Body of pancreas (tissue), 4 donors: ENCODE measurements around the gene CYP11A1. TPM values are rescaled to one million over a fixed set of nuclear protein-coding genes. Genes with fewer than 3 reads are reported as not detected.

Experiments used
- ATAC-seq: fragments of 150-250 bp; one replicate; pipeline ENCODE4 v1.9.1; 2016
- DNase-seq, 4 donors: peaks; one replicate each; pipeline ENCODE4 v3.0.0-alpha.2; 2019
- H3K27ac ChIP-seq, 4 donors: fragments of 200-600 bp; sonication (generic); 1 replicate in 3 of 4; 2 replicates in 1 of 4; pipeline versions ENCODE4 v1.5.1 to v1.6.1; 2016 to 2019; ENCODE audit warnings: mild to moderate bottlenecking in 1 of 4, mixed read lengths in 1 of 4, moderate library complexity in 1 of 4
- H3K27me3 ChIP-seq, 2 donors: fragments of 200-600 bp; sonication (generic); one replicate each; pipeline ENCODE4 v1.6.0; 2016; ENCODE audit warnings: mild to moderate bottlenecking in 1 of 2
- H3K36me3 ChIP-seq, 2 donors: fragments of 200-600 bp; sonication (generic); replicated peaks in 1 of 2; 2 replicates each; pipeline ENCODE4 v1.5.1; 2016; ENCODE audit warnings: low read depth in 2 of 2; ENCODE audit not compliant: insufficient read depth in 1 of 2
- H3K4me1 ChIP-seq: fragments of 200-600 bp; sonication (generic); one replicate; pipeline ENCODE4 v1.6.0; 2016
- H3K4me3 ChIP-seq, 2 donors: fragments of 200-600 bp; sonication (generic); 1 replicate in 1 of 2; 2 replicates in 1 of 2; pipeline ENCODE4 v1.5.1; 2016 to 2019
- H3K9me3 ChIP-seq, 3 donors: fragments of 200-600 bp; sonication (generic); 1 replicate in 2 of 3; 2 replicates in 1 of 3; pipeline ENCODE4 v1.5.1; 2016
- POLR2A ChIP-seq, 3 donors: fragments of 450-650 bp; IDR thresholded peaks; one replicate each; pipeline ENCODE4 v1.6.1; 2016; ENCODE audit warnings: antibody characterized with exemption in 3 of 3, mild to moderate bottlenecking in 2 of 3
- WGBS, 2 donors: methylation state at CpG; one replicate each; pipeline ENCODE4 v1.1.5; 2017; 5-methylcytosine and 5-hydroxymethylcytosine counted together
- intact Hi-C: fragments of 100-400 bp; cut with DNase I; formaldehyde crosslinking; loops from one replicate; pipeline ENCODE4 v1.15.1; 2023
- total RNA-seq, 2 donors: library from RNA; depleted of rRNA; stranded (reverse); fragments of >200 nt; gene quantifications; one replicate each; pipeline ENCODE4 v1.1.0, GENCODE V29; 2016
- TF ChIP-seq, protein P1 (sequence below), 7 experiments: fragments of 450-650 bp in 4 of 7; fragments of 200-600 bp in 3 of 7; sonication (generic) in 3 of 7; IDR thresholded peaks; one replicate each; pipeline ENCODE4 v1.5.1; 2016 to 2019; ENCODE audit warnings: antibody characterized with exemption in 7 of 7

The CYP11A1 gene
- total RNA-seq, 2 donors from 2014 or later, result 0.26 to 0.99 TPM

DNA sequence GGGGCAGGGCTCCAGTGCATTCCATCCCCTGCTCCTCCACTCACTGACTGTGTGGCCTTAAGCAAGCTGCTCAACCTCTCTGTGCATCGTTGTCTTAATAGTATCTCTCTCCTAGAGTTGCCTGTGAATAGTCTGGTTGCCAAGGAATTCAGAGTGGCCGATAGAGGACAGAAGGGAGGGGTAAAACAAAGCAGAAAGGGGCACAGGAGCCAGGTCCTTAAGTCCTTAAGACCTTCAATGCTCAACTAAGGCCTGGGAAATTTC lies 13.7 kb upstream of the CYP11A1 start:
- Histone ChIP-seq H3K4me1 (no peaks in the 10 kb centered on the region), H3K27me3 (no peaks in the 10 kb centered on the region), H3K27ac (no peak overlapping the region), H3K36me3 (no peaks in the 10 kb centered on the region), H3K9me3 (no peaks in the 10 kb centered on the region), H3K4me3 (no peak overlapping the region)
- intact Hi-C loops, result loop anchor here (5.0 to 10.0 kb wide), 2 partner anchors 61 to 384 kb away; no protein-coding TSS in a partner anchor
- ATAC-seq (no peak), DNase-seq (no peak)
- WGBS, 2 donors, result 38 to 50% methylated on average over 2 of the region's 2 CpGs
- no peak for TF ChIP-seq POLR2A (IDR thresholded peaks at IDR 0.05)
- TF ChIP-seq, protein P1, sequence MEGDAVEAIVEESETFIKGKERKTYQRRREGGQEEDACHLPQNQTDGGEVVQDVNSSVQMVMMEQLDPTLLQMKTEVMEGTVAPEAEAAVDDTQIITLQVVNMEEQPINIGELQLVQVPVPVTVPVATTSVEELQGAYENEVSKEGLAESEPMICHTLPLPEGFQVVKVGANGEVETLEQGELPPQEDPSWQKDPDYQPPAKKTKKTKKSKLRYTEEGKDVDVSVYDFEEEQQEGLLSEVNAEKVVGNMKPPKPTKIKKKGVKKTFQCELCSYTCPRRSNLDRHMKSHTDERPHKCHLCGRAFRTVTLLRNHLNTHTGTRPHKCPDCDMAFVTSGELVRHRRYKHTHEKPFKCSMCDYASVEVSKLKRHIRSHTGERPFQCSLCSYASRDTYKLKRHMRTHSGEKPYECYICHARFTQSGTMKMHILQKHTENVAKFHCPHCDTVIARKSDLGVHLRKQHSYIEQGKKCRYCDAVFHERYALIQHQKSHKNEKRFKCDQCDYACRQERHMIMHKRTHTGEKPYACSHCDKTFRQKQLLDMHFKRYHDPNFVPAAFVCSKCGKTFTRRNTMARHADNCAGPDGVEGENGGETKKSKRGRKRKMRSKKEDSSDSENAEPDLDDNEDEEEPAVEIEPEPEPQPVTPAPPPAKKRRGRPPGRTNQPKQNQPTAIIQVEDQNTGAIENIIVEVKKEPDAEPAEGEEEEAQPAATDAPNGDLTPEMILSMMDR (IDR thresholded peaks at IDR 0.05), result no peak

DNA sequence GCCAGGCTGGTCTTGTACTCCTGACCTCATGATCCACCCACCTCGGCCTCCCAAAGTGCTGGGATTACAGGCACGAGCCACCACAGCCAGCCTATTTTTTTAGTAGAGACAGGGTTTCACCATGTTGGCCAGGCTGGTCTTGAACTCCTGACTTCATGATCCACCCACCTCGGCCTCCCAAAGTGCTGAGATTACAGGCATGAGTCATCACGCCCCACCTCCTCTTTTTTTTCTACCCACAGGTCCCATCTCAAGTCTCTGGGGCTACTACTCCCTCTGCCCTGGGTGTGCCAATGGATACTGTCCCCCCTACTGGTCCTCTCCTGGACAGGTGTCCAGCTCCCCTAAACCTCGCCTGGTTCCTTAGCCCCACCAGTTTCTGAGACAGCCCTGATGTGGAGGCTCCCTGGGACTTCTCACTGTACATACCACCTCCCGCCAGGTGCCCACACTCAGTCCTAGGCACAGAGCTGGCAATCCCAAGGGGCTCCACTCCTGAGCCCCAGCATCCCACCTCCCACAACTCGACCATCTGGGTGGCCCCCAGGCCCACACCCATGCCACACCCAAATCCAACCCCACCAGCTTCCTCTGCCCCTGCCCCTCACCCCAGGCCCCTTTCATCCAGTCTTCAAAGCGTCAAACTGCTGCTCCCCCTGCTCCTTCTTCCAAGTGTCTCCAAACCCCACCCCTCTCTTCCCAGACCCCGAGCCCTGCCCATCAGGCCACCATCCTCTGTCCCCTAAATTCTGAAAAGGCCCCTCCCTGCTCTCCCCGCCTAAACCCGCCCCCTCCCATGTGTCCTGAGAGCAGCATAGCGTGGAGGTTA lies 13.1 kb upstream of the CYP11A1 start:
- Histone ChIP-seq H3K4me3 (no peak overlapping the region), H3K9me3 (no peaks in the 10 kb centered on the region), H3K27ac (no peak overlapping the region), H3K4me1 (no peaks in the 10 kb centered on the region), H3K27me3 (no peaks in the 10 kb centered on the region), H3K36me3 (no peaks in the 10 kb centered on the region)
- WGBS, 2 donors, result 51 to 56% methylated on average over 12 of the region's 12 CpGs
- TF ChIP-seq, protein P1 (IDR thresholded peaks at IDR 0.05), result no peak
- TF ChIP-seq POLR2A (IDR thresholded peaks at IDR 0.05), result no peak
- ATAC-seq (no peak), DNase-seq (no peak)
- intact Hi-C loops, result loop anchor here (5.0 to 10.0 kb wide), 2 partner anchors 62 to 384 kb away; no protein-coding TSS in a partner anchor

DNA sequence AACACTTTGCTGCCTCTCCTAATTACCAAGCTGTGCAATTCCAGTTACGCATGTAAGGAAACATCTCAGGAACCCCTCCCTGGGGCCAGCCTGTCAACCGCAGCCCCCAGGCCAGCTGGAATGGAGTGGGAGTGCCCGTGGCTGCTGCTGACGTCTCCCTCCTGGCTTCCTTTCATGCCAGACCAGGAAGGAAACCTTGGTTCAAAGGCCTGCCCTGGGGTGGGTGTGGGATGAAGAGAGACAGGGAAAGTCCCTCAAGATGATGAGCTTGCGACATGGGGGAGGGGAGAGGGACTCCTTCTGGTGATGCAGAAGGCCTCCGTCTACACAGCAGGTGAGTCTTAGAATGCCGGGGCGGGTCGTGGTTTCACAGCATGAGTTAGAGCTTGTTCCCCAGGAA lies 11.4 kb upstream of the CYP11A1 start:
- Histone ChIP-seq H3K9me3 (no peaks in the 10 kb centered on the region), H3K27ac (no peak overlapping the region), H3K36me3 (no peaks in the 10 kb centered on the region), H3K4me3 (no peak overlapping the region), H3K27me3 (no peaks in the 10 kb centered on the region), H3K4me1 (peaks cover 13% of the 10 kb centered on the region)
- TF ChIP-seq, protein P1 (IDR thresholded peaks at IDR 0.05), result no peak
- TF ChIP-seq POLR2A (IDR thresholded peaks at IDR 0.05), result no peak
- ATAC-seq (no peak), DNase-seq (no peak)
- intact Hi-C loops, result loop anchor here (10.0 kb wide), 1 partner anchor 246 kb away; no protein-coding TSS in a partner anchor
- WGBS, 2 donors, result 52 to 66% methylated on average over 8 to 9 of the region's 9 CpGs

DNA sequence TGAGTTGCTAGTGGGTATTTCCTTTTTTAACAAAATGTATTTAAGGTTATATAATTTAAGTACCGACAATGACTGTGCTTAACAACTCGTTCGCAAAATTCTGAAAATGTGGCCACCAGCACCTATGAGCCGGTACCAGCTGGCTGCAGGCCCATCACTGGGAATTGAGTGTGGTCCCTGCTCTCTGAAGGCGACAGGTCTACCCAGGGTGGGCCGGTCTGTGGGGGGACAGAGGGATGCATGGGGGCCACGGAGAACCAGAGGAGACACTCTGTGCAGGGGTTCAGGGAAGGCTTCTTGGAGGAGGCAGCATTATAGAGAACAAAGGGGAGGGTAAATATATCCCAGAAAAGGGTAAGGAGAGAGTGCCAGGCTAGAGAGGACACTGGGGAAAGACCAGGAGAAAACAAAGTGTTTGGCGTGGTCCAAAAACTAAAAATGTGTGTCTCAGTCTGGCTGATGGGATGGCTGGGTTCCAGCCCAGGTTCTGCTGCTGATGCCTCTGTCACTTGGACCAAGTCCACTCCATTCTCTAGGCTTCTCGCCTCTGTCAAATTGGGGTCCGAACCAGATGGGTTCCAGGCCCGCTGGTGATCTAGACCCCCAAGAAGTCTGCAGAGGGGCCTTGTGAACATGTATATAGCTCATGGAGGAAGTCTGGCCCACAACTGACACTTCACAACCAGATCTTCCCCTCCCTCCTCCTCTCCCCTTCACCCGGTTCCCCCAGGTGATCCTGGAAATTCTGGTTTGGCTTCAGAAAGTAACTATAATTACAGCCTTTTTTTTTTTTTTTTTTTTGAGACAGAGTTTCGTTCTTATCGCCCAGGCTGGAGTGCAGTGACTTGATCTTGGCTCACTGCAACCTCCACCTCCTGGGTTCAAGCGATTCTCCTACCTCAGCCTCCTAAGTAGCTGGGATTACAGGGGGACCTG lies 10.7 kb upstream of the CYP11A1 start:
- H3K27me3 ChIP-seq, result no peaks in the 10 kb centered on the region
- intact Hi-C loops, result loop anchor here (10.0 kb wide), 1 partner anchor 247 kb away; no protein-coding TSS in a partner anchor
- no peaks in the 10 kb centered on the region for H3K36me3 ChIP-seq
- TF ChIP-seq POLR2A (IDR thresholded peaks at IDR 0.05), result no peak
- TF ChIP-seq, protein P1 (IDR thresholded peaks at IDR 0.05), result no peak
- no peak for DNase-seq
- 71 to 74% methylated on average over 15 of the region's 15 CpGs for WGBS, 2 donors
- H3K4me1 ChIP-seq, result peaks cover 20% of the 10 kb centered on the region
- H3K27ac ChIP-seq, result no peak overlapping the region
- H3K9me3 ChIP-seq, result no peaks in the 10 kb centered on the region
- ATAC-seq, result no peak
- H3K4me3 ChIP-seq, result no peak overlapping the region
